ENCODE measurements around the gene RPS6KA5. TPM values are rescaled to one million over a fixed set of nuclear protein-coding genes. Genes with fewer than 3 reads are reported as not detected.

The RPS6KA5 gene
- total RNA-seq, 1 experiment from 2014 or later: 2.6 TPM

GRCh38 chr14:91063119-91063518 lies 2.7 kb upstream of the RPS6KA5 start:
- BruUV-seq (replicated peaks): no TSS peak
- no peak for ATAC-seq
- TF ChIP-seq REST (IDR thresholded peaks at IDR 0.05; ENCODE audit: insufficient read depth in 1 of 2, low read depth in 2 of 2, low read length in 1 of 2) (no peak), TCF7L2 (IDR thresholded peaks at IDR 0.05; ENCODE audit: low read depth, low read length) (no peak), POLR2AphosphoS5 (IDR thresholded peaks at IDR 0.05; ENCODE audit: low read depth, low read length) (no peak), CTCF (IDR thresholded peaks at IDR 0.05) (no peak), SIN3A (IDR thresholded peaks at IDR 0.05; ENCODE audit: borderline replicate concordance, insufficient read depth, low read depth, low read length) (no peak)

GRCh38 chr14:91062600-91062999 lies 2.2 kb upstream of the RPS6KA5 start:
- H3K27me3 ChIP-seq (ENCODE audit: control insufficient read depth, insufficient read depth, low read length): no peaks in the 10 kb centered on the region
- ChIA-PET POLR2A (no interaction called here), CTCF (no interaction called here)
- DNase-seq (ENCODE audit: low read depth, low spot score) (no peak), ATAC-seq (no peak)
- no peak for TF ChIP-seq SIN3A (IDR thresholded peaks at IDR 0.05; ENCODE audit: borderline replicate concordance, insufficient read depth, low read depth, low read length)
- no peak for TF ChIP-seq REST (IDR thresholded peaks at IDR 0.05; ENCODE audit: insufficient read depth in 1 of 2, low read depth in 2 of 2, low read length in 1 of 2)
- TF ChIP-seq POLR2AphosphoS5 (IDR thresholded peaks at IDR 0.05; ENCODE audit: low read depth, low read length): no peak
- H3K4me1 ChIP-seq (ENCODE audit: control insufficient read depth, insufficient read depth, low read length): peaks cover 4% of the 10 kb centered on the region; the same call in 1 of the 2 replicates
- no peak overlapping the region for H3K27ac ChIP-seq (ENCODE audit: low read length)
- in situ Hi-C loops (cut with HindIII; ENCODE audit: low pct_unique_long_range_greater_than_20kb, low sequenced_read_pairs) (no loop called here), intact Hi-C loops (cut with micrococcal nuclease; ENCODE audit: unreplicated experiment) (no loop called here)
- no TSS peak for BruUV-seq (replicated peaks)
- H3K4me3 ChIP-seq (ENCODE audit: low read depth in 2 of 2, low read length in 2 of 2): no peak overlapping the region
- H3K36me3 ChIP-seq (ENCODE audit: control insufficient read depth, insufficient read depth, low read length): no peaks in the 10 kb centered on the region; the same call in 1 of the 2 replicates
- no peaks in the 10 kb centered on the region for H3K9me3 ChIP-seq (ENCODE audit: control insufficient read depth, insufficient read depth, low read depth, low read length)

More at GRCh38 chr14:91063119-91063518, 2.7 kb upstream of the RPS6KA5 start:
- H3K4me1 ChIP-seq (ENCODE audit: control insufficient read depth, insufficient read depth, low read length): peaks cover 4% of the 10 kb centered on the region; the same call in 1 of the 2 replicates
- in situ Hi-C loops (cut with HindIII; ENCODE audit: low pct_unique_long_range_greater_than_20kb, low sequenced_read_pairs): no loop called here
- H3K36me3 ChIP-seq (ENCODE audit: control insufficient read depth, insufficient read depth, low read length): no peaks in the 10 kb centered on the region; the same call in 1 of the 2 replicates
- no peak for DNase-seq (ENCODE audit: low read depth, low spot score)
- ChIA-PET CTCF (no interaction called here), POLR2A (interaction anchor here (0.7 kb wide), 1 partner anchor 72 kb away, joined by 3 read pairs; no protein-coding TSS in a partner anchor)
- H3K27me3 ChIP-seq (ENCODE audit: control insufficient read depth, insufficient read depth, low read length): no peaks in the 10 kb centered on the region
- intact Hi-C loops (cut with micrococcal nuclease; ENCODE audit: unreplicated experiment): no loop called here
- no peak overlapping the region for H3K4me3 ChIP-seq (ENCODE audit: low read depth in 2 of 2, low read length in 2 of 2)
- no peak overlapping the region for H3K27ac ChIP-seq (ENCODE audit: low read length)
- H3K9me3 ChIP-seq (ENCODE audit: control insufficient read depth, insufficient read depth, low read depth, low read length): no peaks in the 10 kb centered on the region
